HL-60 (cell line): ENCODE data around the gene AP3S2.

Experiments
- POLR2AphosphoS5 ChIP-seq: IDR thresholded peaks from 2 replicates; pipeline ENCODE4 v1.6.1; 2012; ENCODE audit warnings: low read depth
- SPI1 ChIP-seq: IDR thresholded peaks from 2 replicates; pipeline ENCODE4 v1.6.1; 2012; ENCODE audit warnings: low read depth, mild to moderate bottlenecking, borderline replicate concordance
- TF ChIP-seq, protein P1 (sequence below): IDR thresholded peaks from one replicate; pipeline ENCODE4 v1.5.1; 2011; ENCODE audit warnings: low read length, control low read depth, inconsistent platforms; ENCODE audit not compliant: insufficient read depth
- TF ChIP-seq, protein P2 (sequence below): IDR thresholded peaks from 2 replicates; pipeline ENCODE4 v1.6.1; 2012; ENCODE audit warnings: low read depth; ENCODE audit not compliant: insufficient replicate concordance

DNA sequence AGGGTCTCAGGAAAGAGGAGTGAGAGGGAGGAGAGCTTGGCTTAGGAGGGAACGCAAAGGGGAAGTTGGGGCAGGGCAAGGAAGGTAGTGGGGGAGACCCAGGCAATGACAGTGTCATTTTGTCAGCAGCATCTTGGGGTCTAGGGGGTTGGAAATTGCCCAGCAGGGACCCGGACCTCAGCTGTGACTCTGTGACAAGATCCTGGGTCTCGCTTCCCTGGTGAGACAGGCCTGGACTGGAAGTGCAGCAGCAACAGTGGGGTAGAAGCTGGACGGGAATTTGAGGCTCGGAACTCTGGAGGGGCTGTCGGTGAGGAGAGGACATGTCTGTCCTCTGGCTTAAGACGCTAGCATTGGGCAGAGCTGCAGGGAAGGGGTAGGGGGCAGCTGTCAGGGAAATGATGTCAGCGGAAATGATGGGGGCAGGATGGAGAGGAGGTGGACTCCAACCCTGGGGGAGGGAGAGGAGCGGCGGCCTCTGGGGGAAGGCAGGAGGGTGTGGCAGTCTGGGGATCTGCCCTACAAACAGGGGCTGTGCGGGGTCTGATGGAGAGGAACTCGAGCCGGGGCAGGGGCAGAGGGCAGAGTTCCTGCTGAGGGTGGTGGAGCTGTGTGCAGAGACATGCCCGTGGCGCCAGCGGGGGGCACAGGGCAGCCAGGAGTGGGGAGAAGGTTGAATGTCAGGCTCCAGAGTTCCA lies 91.4 kb downstream of the AP3S2 start:
- TF ChIP-seq, protein P1, sequence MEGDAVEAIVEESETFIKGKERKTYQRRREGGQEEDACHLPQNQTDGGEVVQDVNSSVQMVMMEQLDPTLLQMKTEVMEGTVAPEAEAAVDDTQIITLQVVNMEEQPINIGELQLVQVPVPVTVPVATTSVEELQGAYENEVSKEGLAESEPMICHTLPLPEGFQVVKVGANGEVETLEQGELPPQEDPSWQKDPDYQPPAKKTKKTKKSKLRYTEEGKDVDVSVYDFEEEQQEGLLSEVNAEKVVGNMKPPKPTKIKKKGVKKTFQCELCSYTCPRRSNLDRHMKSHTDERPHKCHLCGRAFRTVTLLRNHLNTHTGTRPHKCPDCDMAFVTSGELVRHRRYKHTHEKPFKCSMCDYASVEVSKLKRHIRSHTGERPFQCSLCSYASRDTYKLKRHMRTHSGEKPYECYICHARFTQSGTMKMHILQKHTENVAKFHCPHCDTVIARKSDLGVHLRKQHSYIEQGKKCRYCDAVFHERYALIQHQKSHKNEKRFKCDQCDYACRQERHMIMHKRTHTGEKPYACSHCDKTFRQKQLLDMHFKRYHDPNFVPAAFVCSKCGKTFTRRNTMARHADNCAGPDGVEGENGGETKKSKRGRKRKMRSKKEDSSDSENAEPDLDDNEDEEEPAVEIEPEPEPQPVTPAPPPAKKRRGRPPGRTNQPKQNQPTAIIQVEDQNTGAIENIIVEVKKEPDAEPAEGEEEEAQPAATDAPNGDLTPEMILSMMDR = no peak
- TF ChIP-seq POLR2AphosphoS5 = no peak; the same call in 1 of the 2 replicates
- TF ChIP-seq, protein P2, sequence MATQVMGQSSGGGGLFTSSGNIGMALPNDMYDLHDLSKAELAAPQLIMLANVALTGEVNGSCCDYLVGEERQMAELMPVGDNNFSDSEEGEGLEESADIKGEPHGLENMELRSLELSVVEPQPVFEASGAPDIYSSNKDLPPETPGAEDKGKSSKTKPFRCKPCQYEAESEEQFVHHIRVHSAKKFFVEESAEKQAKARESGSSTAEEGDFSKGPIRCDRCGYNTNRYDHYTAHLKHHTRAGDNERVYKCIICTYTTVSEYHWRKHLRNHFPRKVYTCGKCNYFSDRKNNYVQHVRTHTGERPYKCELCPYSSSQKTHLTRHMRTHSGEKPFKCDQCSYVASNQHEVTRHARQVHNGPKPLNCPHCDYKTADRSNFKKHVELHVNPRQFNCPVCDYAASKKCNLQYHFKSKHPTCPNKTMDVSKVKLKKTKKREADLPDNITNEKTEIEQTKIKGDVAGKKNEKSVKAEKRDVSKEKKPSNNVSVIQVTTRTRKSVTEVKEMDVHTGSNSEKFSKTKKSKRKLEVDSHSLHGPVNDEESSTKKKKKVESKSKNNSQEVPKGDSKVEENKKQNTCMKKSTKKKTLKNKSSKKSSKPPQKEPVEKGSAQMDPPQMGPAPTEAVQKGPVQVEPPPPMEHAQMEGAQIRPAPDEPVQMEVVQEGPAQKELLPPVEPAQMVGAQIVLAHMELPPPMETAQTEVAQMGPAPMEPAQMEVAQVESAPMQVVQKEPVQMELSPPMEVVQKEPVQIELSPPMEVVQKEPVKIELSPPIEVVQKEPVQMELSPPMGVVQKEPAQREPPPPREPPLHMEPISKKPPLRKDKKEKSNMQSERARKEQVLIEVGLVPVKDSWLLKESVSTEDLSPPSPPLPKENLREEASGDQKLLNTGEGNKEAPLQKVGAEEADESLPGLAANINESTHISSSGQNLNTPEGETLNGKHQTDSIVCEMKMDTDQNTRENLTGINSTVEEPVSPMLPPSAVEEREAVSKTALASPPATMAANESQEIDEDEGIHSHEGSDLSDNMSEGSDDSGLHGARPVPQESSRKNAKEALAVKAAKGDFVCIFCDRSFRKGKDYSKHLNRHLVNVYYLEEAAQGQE = no peak
- no peak for TF ChIP-seq SPI1
